Uterus (tissue), 2 donors: Measurements from ENCODE around the gene TASOR2.

ENCODE experiments used
- CTCF ChIP-seq, 4 experiments: fragments of 200-600 bp in 2 of 4; fragments of 450-650 bp in 2 of 4; sonication (generic) in 2 of 4; IDR thresholded peaks; one replicate each; pipeline ENCODE4 v1.5.1; 2016 to 2019; ENCODE audit warnings: antibody characterized with exemption in 4 of 4, mild to moderate bottlenecking in 2 of 4, moderate library complexity in 1 of 4
- POLR2A ChIP-seq, 2 donors: fragments of 450-650 bp; IDR thresholded peaks; one replicate each; pipeline ENCODE4 v1.6.1; 2016; ENCODE audit warnings: antibody characterized with exemption in 2 of 2, mild to moderate bottlenecking in 1 of 2, moderate library complexity in 1 of 2

GRCh38 chr10:5638494-5638893, 46.1 kb upstream of the TASOR2 start:
- TF ChIP-seq CTCF (IDR thresholded peaks at IDR 0.05): no peak
- no peak for TF ChIP-seq POLR2A (IDR thresholded peaks at IDR 0.05)
